Caco-2 (cell line): Measurements from ENCODE around the gene MBD1. TPM values are rescaled to one million over a fixed set of nuclear protein-coding genes. Genes with fewer than 3 reads are reported as not detected.

Experiments used
- BruUV-seq: library from RNA; stranded (reverse); fragments of 400-500 nt; replicated peaks from 2 replicates; lab custom pipeline; 2021; lab: Mats Ljungman, UMichigan
- CTCF ChIA-PET: fragments of 300-600 bp; sonication (Branson Sonifier 250); formaldehyde crosslinking; loops from one replicate; lab custom pipeline; 2022; ENCODE audit warnings: antibody characterized with exemption; lab: Charles Lee
- POLR2A ChIA-PET: fragments of 300-600 bp; sonication (Branson Sonifier 250); formaldehyde crosslinking; loops from one replicate; lab custom pipeline; 2022; ENCODE audit warnings: antibody characterized with exemption; lab: Charles Lee
- DNase-seq, 2 experiments: peaks; one replicate each; pipeline versions ENCODE4 v3.0.0 to v3.0.0-alpha.2; 2020 to 2022
- H3K27me3 ChIP-seq: replicated peaks from 2 replicates; pipeline ENCODE4 v1.6.0; 2011; ENCODE audit warnings: low read length; ENCODE audit not compliant: control insufficient read depth, insufficient read depth
- H3K36me3 ChIP-seq: 2 replicates; pipeline ENCODE4 v1.5.1; 2011; ENCODE audit warnings: low read length; ENCODE audit not compliant: control insufficient read depth, insufficient read depth
- H3K4me1 ChIP-seq: fragments of 250-450 bp; sonication (Bioruptor Pico); 2 replicates; pipeline ENCODE4 v1.5.1; 2020; ENCODE audit warnings: mild to moderate bottlenecking
- H3K4me3 ChIP-seq: 2 replicates; pipeline ENCODE4 v1.5.1; 2011; ENCODE audit warnings: low read depth, mild to moderate bottlenecking, control low read depth, low read length
- H3K9me3 ChIP-seq: fragments of 250-450 bp; sonication (Bioruptor Pico); 2 replicates; pipeline ENCODE4 v1.5.1; 2020; ENCODE audit warnings: mild to moderate bottlenecking, moderate library complexity
- H3K27ac Mint-ChIP-seq: one replicate; pipeline ENCODE4 v1.8.0; 2022; ENCODE audit warnings: mixed read lengths; ENCODE audit not compliant: unreplicated experiment
- H3K27me3 Mint-ChIP-seq: one replicate; pipeline ENCODE4 v1.8.0; 2022; ENCODE audit warnings: mixed read lengths; ENCODE audit not compliant: insufficient read depth, unreplicated experiment
- H3K36me3 Mint-ChIP-seq: one replicate; pipeline ENCODE4 v1.8.0; 2022; ENCODE audit warnings: mild to moderate bottlenecking, mixed read lengths; ENCODE audit not compliant: insufficient read depth, unreplicated experiment
- H3K4me1 Mint-ChIP-seq: one replicate; pipeline ENCODE4 v1.8.0; 2022; ENCODE audit warnings: low read depth, mixed read lengths; ENCODE audit not compliant: unreplicated experiment
- H3K4me3 Mint-ChIP-seq: one replicate; pipeline ENCODE4 v1.8.0; 2022; ENCODE audit warnings: mild to moderate bottlenecking, moderate library complexity, mixed read lengths; ENCODE audit not compliant: unreplicated experiment
- H3K9me3 Mint-ChIP-seq: one replicate; pipeline ENCODE4 v1.8.0; 2022; ENCODE audit warnings: mixed read lengths; ENCODE audit not compliant: unreplicated experiment
- intact Hi-C: fragments of 100-400 bp; cut with micrococcal nuclease; formaldehyde crosslinking; loops from one replicate; pipeline ENCODE4 v1.10.0; 2022; ENCODE audit not compliant: unreplicated experiment
- total RNA-seq: library from RNA; stranded (reverse); gene quantifications from 2 replicates; pipeline ENCODE4 v1.2.3, GENCODE V29; 2022
- TF ChIP-seq, protein P1 (sequence below), 2 experiments: fragments of 200-600 bp in 1 of 2; IDR thresholded peaks; 1 replicate in 1 of 2; 2 replicates in 1 of 2; pipeline versions ENCODE4 v1.5.1 to v1.8.0; 2011 to 2022; ENCODE audit warnings: antibody characterized with exemption in 1 of 2, control low read depth in 1 of 2, inconsistent platforms in 1 of 2, low read depth in 1 of 2, low read length in 1 of 2, mild to moderate bottlenecking in 1 of 2, moderate library complexity in 1 of 2; ENCODE audit not compliant: insufficient read depth in 1 of 2, severe bottlenecking in 1 of 2, unreplicated experiment in 1 of 2

Gene MBD1
- total RNA-seq, 1 experiment from 2014 or later = 34.7 TPM

DNA sequence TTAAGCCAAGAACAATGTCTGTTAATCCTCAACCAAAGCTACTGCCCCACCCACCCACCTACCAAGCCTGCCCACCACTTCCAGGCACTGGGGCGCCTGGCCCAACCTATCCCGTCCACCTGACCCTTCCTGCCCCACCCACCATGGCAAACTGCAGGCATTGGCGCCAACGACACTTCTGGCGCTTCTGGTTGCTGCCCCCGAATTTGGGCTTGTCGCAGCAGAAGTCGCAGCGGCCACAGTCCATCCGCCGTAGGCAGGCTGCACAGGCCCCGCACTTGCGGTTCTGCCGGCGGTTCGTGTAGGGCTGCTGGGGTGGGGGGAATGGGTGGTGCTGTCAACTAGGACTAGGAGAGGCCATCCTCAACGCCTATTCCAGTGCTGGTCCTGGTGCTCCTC lies 7.3 kb downstream of the MBD1 start:
- intact Hi-C loops = no loop called here
- no peaks in the 10 kb centered on the region for H3K4me1 ChIP-seq
- H3K36me3 ChIP-seq = no peaks in the 10 kb centered on the region; the same call in 1 of the 2 replicates
- Mint-ChIP-seq H3K27me3 (no peaks in the 10 kb centered on the region), H3K27ac (no peak overlapping the region), H3K9me3 (no peaks in the 10 kb centered on the region), H3K4me1 (no peaks in the 10 kb centered on the region), H3K4me3 (no peak overlapping the region), H3K36me3 (peaks cover 24% of the 10 kb centered on the region)
- no peaks in the 10 kb centered on the region for H3K27me3 ChIP-seq
- no peaks in the 10 kb centered on the region for H3K9me3 ChIP-seq
- no peak overlapping the region for H3K4me3 ChIP-seq
- ChIA-PET POLR2A (no interaction called here), CTCF (no interaction called here)
- no TSS peak for BruUV-seq
- no peak for DNase-seq
- TF ChIP-seq, protein P1, sequence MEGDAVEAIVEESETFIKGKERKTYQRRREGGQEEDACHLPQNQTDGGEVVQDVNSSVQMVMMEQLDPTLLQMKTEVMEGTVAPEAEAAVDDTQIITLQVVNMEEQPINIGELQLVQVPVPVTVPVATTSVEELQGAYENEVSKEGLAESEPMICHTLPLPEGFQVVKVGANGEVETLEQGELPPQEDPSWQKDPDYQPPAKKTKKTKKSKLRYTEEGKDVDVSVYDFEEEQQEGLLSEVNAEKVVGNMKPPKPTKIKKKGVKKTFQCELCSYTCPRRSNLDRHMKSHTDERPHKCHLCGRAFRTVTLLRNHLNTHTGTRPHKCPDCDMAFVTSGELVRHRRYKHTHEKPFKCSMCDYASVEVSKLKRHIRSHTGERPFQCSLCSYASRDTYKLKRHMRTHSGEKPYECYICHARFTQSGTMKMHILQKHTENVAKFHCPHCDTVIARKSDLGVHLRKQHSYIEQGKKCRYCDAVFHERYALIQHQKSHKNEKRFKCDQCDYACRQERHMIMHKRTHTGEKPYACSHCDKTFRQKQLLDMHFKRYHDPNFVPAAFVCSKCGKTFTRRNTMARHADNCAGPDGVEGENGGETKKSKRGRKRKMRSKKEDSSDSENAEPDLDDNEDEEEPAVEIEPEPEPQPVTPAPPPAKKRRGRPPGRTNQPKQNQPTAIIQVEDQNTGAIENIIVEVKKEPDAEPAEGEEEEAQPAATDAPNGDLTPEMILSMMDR (IDR thresholded peaks at IDR 0.05; ENCODE audit: insufficient read depth in 1 of 2, low read depth in 1 of 2, low read length in 1 of 2, severe bottlenecking in 1 of 2, unreplicated experiment in 1 of 2) = no peak

DNA sequence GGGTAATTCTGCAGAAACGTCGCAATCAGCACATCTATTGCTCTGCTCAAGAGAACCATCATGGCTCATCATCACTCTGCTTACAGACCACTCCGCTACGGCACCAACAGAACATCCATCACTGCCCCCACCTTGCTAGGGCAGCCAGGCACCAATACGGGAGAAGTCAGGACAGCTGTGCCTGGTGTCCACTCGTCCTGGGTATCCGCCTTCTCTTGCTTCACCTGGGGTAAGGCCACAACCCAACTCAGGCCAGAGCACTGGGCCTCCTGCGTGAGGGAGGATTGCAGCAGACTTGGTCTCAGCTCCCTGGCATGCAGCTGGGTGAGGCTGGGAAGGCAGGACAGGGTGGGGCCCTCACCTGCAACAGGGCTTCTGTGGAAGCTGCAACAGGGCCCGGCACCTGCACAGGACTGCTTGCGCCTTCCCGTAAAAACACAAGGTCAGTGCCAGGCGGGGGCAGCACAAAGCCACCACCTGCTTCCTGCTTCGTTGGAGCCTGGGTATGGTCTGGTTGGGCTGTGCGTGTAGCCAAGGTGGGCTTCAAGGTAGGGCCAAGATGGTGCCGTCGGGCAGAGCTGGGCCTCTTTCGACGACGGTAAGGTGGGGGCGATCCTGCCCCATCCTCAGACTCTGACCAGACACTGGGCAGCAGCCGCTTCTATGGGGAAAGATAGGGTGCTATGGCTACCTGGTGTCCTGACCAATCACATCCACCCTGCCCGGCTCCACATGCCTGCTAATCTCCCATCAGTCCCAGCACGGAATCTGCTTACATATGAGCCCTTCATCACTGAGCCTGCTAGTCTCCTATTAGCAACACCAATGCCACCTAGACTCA lies 7.9 kb downstream of the MBD1 start:
- H3K36me3 ChIP-seq = no peaks in the 10 kb centered on the region; the same call in 1 of the 2 replicates
- Mint-ChIP-seq H3K9me3 (no peaks in the 10 kb centered on the region), H3K27ac (no peak overlapping the region), H3K27me3 (no peaks in the 10 kb centered on the region), H3K4me1 (no peaks in the 10 kb centered on the region), H3K4me3 (no peak overlapping the region), H3K36me3 (peaks cover 24% of the 10 kb centered on the region)
- H3K9me3 ChIP-seq = no peaks in the 10 kb centered on the region
- no peaks in the 10 kb centered on the region for H3K4me1 ChIP-seq
- no peak for DNase-seq
- TF ChIP-seq, protein P1 (IDR thresholded peaks at IDR 0.05; ENCODE audit: insufficient read depth in 1 of 2, low read depth in 1 of 2, low read length in 1 of 2, severe bottlenecking in 1 of 2, unreplicated experiment in 1 of 2) = no peak
- H3K4me3 ChIP-seq = no peak overlapping the region
- ChIA-PET POLR2A (no interaction called here), CTCF (no interaction called here)
- intact Hi-C loops = no loop called here
- H3K27me3 ChIP-seq = no peaks in the 10 kb centered on the region
- no TSS peak for BruUV-seq

DNA sequence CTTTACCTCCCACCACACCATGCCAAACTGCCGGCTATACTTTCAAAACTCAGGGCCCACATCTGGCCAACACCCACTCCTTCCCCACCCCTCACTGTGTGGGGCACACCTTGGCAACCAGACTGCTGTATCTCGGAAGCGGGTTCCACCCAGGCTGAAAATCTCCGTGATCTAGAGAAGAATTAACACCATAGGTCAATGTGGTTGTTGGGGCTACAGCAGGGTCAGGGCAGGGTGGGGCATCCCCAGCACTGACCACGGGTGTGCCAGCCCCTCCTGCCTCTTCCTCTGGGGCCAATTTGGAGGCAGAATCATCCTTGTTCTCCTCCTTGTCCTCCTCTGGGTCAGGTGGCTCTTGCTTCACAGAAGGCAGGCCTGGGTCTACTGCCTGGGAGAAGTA lies 8.8 kb downstream of the MBD1 start:
- Histone ChIP-seq H3K4me3 (no peak overlapping the region), H3K36me3 (no peaks in the 10 kb centered on the region; the same call in 1 of the 2 replicates), H3K4me1 (no peaks in the 10 kb centered on the region), H3K9me3 (no peaks in the 10 kb centered on the region), H3K27me3 (no peaks in the 10 kb centered on the region)
- TF ChIP-seq, protein P1 (IDR thresholded peaks at IDR 0.05; ENCODE audit: insufficient read depth in 1 of 2, low read depth in 1 of 2, low read length in 1 of 2, severe bottlenecking in 1 of 2, unreplicated experiment in 1 of 2) = no peak
- Mint-ChIP-seq H3K9me3 (no peaks in the 10 kb centered on the region), H3K4me3 (no peak overlapping the region), H3K27me3 (no peaks in the 10 kb centered on the region), H3K4me1 (no peaks in the 10 kb centered on the region), H3K36me3 (peaks cover 24% of the 10 kb centered on the region), H3K27ac (no peak overlapping the region)
- intact Hi-C loops = no loop called here
- no TSS peak for BruUV-seq
- no peak for DNase-seq
- CTCF ChIA-PET = no interaction called here
- POLR2A ChIA-PET = no interaction called here
